ENCODE measurements around the gene DGKB. TPM values are rescaled to one million over a fixed set of nuclear protein-coding genes. Genes with fewer than 3 reads are reported as not detected.

The DGKB gene
- total RNA-seq, 1 donor from 2014 or later = 5.5 TPM

GRCh38 chr7:14851610-14852009 is 50.9 kb downstream of the DGKB start:
- no peak overlapping the region for H3K9ac ChIP-seq
- no peaks in the 10 kb centered on the region for H4K20me1 ChIP-seq (ENCODE audit: low read depth)
- no peaks in the 10 kb centered on the region for H3F3A ChIP-seq (ENCODE audit: low read depth)
- no peaks in the 10 kb centered on the region for H3K36me3 ChIP-seq
- no peak overlapping the region for H3K4me3 ChIP-seq
- Mint-ChIP-seq H3K27me3 (ENCODE audit: insufficient read depth, low read depth) (no peaks in the 10 kb centered on the region), H3K9me3 (peaks cover 2% of the 10 kb centered on the region), H3K27ac (no peak overlapping the region), H3K4me3 (no peak overlapping the region), H3K4me1 (peaks cover under 1% of the 10 kb centered on the region), H3K36me3 (no peaks in the 10 kb centered on the region)
- no peaks in the 10 kb centered on the region for H3K27me3 ChIP-seq
- H3K9me3 ChIP-seq (ENCODE audit: low read depth) = no peaks in the 10 kb centered on the region
- DNase-seq (ENCODE audit: low spot score) = no peak
- H3K4me2 ChIP-seq = no peak overlapping the region
- peaks cover under 1% of the 10 kb centered on the region for H3K4me1 ChIP-seq
- H2AFZ ChIP-seq (replicated peaks) = no peak overlapping the region
- H3K79me2 ChIP-seq (ENCODE audit: low read depth) = no peaks in the 10 kb centered on the region
- no peak for TF ChIP-seq EZH2phosphoT487 (IDR thresholded peaks at IDR 0.05)
- TF ChIP-seq CTCF (IDR thresholded peaks at IDR 0.05) = no peak
- no peak for TF ChIP-seq EZH2 (IDR thresholded peaks at IDR 0.05)
- H3K27ac ChIP-seq = no peak overlapping the region

GRCh38 chr7:14850039-14850438 is 52.5 kb downstream of the DGKB start:
- no peak overlapping the region for H3K4me2 ChIP-seq
- no peak overlapping the region for H3K27ac Mint-ChIP-seq
- no peaks in the 10 kb centered on the region for H3K27me3 ChIP-seq
- H3K36me3 ChIP-seq = no peaks in the 10 kb centered on the region
- DNase-seq (ENCODE audit: low spot score) = no peak
- no peaks in the 10 kb centered on the region for H4K20me1 ChIP-seq (ENCODE audit: low read depth)
- peaks cover 2% of the 10 kb centered on the region for H3K9me3 Mint-ChIP-seq
- no peaks in the 10 kb centered on the region for H3K79me2 ChIP-seq (ENCODE audit: low read depth)
- H3K4me1 ChIP-seq = peaks cover 4% of the 10 kb centered on the region
- H3K4me3 ChIP-seq = no peak overlapping the region
- no peaks in the 10 kb centered on the region for H3F3A ChIP-seq (ENCODE audit: low read depth)
- no peak overlapping the region for H2AFZ ChIP-seq (replicated peaks)
- H3K36me3 Mint-ChIP-seq = no peaks in the 10 kb centered on the region
- no peak overlapping the region for H3K4me3 Mint-ChIP-seq
- no peaks in the 10 kb centered on the region for H3K27me3 Mint-ChIP-seq (ENCODE audit: insufficient read depth, low read depth)
- H3K4me1 Mint-ChIP-seq = peaks cover 5% of the 10 kb centered on the region
- TF ChIP-seq CTCF (IDR thresholded peaks at IDR 0.05) = no peak
- TF ChIP-seq EZH2phosphoT487 (IDR thresholded peaks at IDR 0.05) = no peak
- TF ChIP-seq EZH2 (IDR thresholded peaks at IDR 0.05) = no peak
- H3K27ac ChIP-seq = no peak overlapping the region
- H3K9me3 ChIP-seq (ENCODE audit: low read depth) = no peaks in the 10 kb centered on the region
- H3K9ac ChIP-seq = no peak overlapping the region

GRCh38 chr7:14846405-14846804 is 56.1 kb downstream of the DGKB start:
- no peaks in the 10 kb centered on the region for H3F3A ChIP-seq (ENCODE audit: low read depth)
- no peak overlapping the region for H3K4me2 ChIP-seq
- no peaks in the 10 kb centered on the region for H3K9me3 ChIP-seq (ENCODE audit: low read depth)
- no peaks in the 10 kb centered on the region for H3K36me3 Mint-ChIP-seq
- H2AFZ ChIP-seq (replicated peaks) = peak overlapping the region; percentile 79
- peaks cover 5% of the 10 kb centered on the region for H3K4me1 Mint-ChIP-seq
- no peaks in the 10 kb centered on the region for H3K27me3 Mint-ChIP-seq (ENCODE audit: insufficient read depth, low read depth)
- H3K4me3 ChIP-seq = no peak overlapping the region
- H3K27ac Mint-ChIP-seq = no peak overlapping the region
- no peaks in the 10 kb centered on the region for H3K79me2 ChIP-seq (ENCODE audit: low read depth)
- H3K4me3 Mint-ChIP-seq = no peak overlapping the region
- H3K36me3 ChIP-seq = no peaks in the 10 kb centered on the region
- H3K4me1 ChIP-seq = peaks cover 4% of the 10 kb centered on the region
- DNase-seq (ENCODE audit: low spot score) = no peak
- TF ChIP-seq CTCF (IDR thresholded peaks at IDR 0.05) = no peak
- no peak for TF ChIP-seq EZH2 (IDR thresholded peaks at IDR 0.05)
- TF ChIP-seq EZH2phosphoT487 (IDR thresholded peaks at IDR 0.05) = no peak
- no peak overlapping the region for H3K9ac ChIP-seq
- H3K27me3 ChIP-seq = no peaks in the 10 kb centered on the region
- H3K27ac ChIP-seq = peak overlapping the region; percentile 25
- no peaks in the 10 kb centered on the region for H4K20me1 ChIP-seq (ENCODE audit: low read depth)
- no peaks in the 10 kb centered on the region for H3K9me3 Mint-ChIP-seq
